HG02970 (cell line): ENCODE measurements around the gene PHF21A.

Experiments used
- ATAC-seq: cut with Tn5 transposase; IDR thresholded peaks from one replicate; pipeline ENCODE4 v1.9.1; 2021; ENCODE audit warnings: mild to moderate bottlenecking, moderate library complexity, moderate number of reproducible peaks; ENCODE audit not compliant: unreplicated experiment, low FRiP score

The PHF21A gene

GRCh38 chr11:45942381-45942780, 178.9 kb downstream of the PHF21A start:
- no peak for ATAC-seq

GRCh38 chr11:45941285-45941684, 180.0 kb downstream of the PHF21A start:
- ATAC-seq, result no peak

GRCh38 chr11:45939836-45940235, 181.4 kb downstream of the PHF21A start:
- no peak for ATAC-seq

GRCh38 chr11:45937916-45938315, 183.3 kb downstream of the PHF21A start:
- no peak for ATAC-seq

GRCh38 chr11:45936511-45937054, 184.7 kb downstream of the PHF21A start:
- no peak for ATAC-seq

GRCh38 chr11:45935349-45936064, 185.7 kb downstream of the PHF21A start:
- ATAC-seq, result no peak

- no peak for ATAC-seq
Observed at GRCh38 chr11:45934580-45935318, 186.5 kb downstream of the PHF21A start.

GRCh38 chr11:45933846-45934579, 187.2 kb downstream of the PHF21A start:
- ATAC-seq, result no peak

- ATAC-seq, result no peak
Observed at GRCh38 chr11:45933131-45933831, 188.0 kb downstream of the PHF21A start.

- ATAC-seq, result no peak
Observed at GRCh38 chr11:45932217-45932616, 189.0 kb downstream of the PHF21A start.

- no peak for ATAC-seq
Observed at GRCh38 chr11:45931739-45932138, 189.5 kb downstream of the PHF21A start.

- ATAC-seq, result no peak
Observed at GRCh38 chr11:45930951-45931570, 190.2 kb downstream of the PHF21A start.

- ATAC-seq, result peak; percentile 68
Observed at GRCh38 chr11:45930031-45930794, 191.0 kb downstream of the PHF21A start.

GRCh38 chr11:45929486-45930030, 191.7 kb downstream of the PHF21A start:
- no peak for ATAC-seq

- no peak for ATAC-seq
Observed at GRCh38 chr11:45928535-45929215, 192.6 kb downstream of the PHF21A start.

GRCh38 chr11:45927684-45928413, 193.4 kb downstream of the PHF21A start:
- no peak for ATAC-seq

- ATAC-seq, result no peak
Observed at GRCh38 chr11:45927332-45927683, 193.9 kb downstream of the PHF21A start.
